ENCODE data around the gene CDHR3. TPM values are rescaled to one million over a fixed set of nuclear protein-coding genes. Genes with fewer than 3 reads are reported as not detected.

CDHR3 gene
- total and polyA plus RNA-seq, 4 donors, result 1.0 to 10.5 (median 1.8) TPM

DNA sequence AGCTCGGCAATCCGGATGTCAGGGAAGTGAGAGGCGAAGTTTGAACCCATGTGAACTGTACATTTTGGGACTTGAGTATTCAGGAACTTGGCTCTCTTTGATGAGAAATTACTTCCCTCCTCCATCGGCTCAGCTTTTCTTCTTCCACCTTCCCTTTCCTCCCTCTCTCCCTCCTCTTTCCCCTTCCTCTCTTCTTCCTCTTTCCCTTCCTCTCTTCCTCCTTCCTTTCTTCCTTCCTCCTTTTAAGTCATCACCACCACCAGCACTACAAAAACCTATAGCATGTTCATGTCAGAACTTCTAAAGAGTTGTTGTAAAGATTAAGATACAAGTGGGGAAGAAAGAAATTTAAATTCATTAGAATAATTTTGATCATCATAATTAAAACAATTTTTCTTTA is 31.9 kb upstream of the CDHR3 start:
- WGBS, result 80% methylated on average over 4 of the region's 4 CpGs
- no peaks in the 10 kb centered on the region for H3K9me3 ChIP-seq (ENCODE audit: control insufficient read depth in 4 of 4, low read length in 3 of 4)
- peaks cover 2 to 13% (median 10%) of the 10 kb centered on the region in 4 donors for H3K4me1 ChIP-seq (ENCODE audit: control insufficient read depth in 4 of 4, insufficient read depth in 4 of 4, low read length in 3 of 4)
- no peaks in the 10 kb centered on the region for H3K36me3 ChIP-seq (ENCODE audit: control insufficient read depth in 4 of 4, insufficient read depth in 3 of 4, low read depth in 1 of 4, low read length in 3 of 4)
- no peak overlapping the region for H3K27ac ChIP-seq (ENCODE audit: low read depth in 1 of 2, low read length in 2 of 2)
- H3K9ac ChIP-seq (ENCODE audit: low read depth in 1 of 2, low read length in 2 of 2), result no peak overlapping the region
- no peak overlapping the region for H3K4me3 ChIP-seq (ENCODE audit: low read depth in 1 of 3, low read length in 3 of 3)
- TF ChIP-seq RAD21 (IDR thresholded peaks at IDR 0.05), result no peak
- no peaks in the 10 kb centered on the region for H3K27me3 ChIP-seq (ENCODE audit: control insufficient read depth in 4 of 4, insufficient read depth in 4 of 4, low read length in 3 of 4)
- DNase-seq (ENCODE audit: low spot score), result no peak

DNA sequence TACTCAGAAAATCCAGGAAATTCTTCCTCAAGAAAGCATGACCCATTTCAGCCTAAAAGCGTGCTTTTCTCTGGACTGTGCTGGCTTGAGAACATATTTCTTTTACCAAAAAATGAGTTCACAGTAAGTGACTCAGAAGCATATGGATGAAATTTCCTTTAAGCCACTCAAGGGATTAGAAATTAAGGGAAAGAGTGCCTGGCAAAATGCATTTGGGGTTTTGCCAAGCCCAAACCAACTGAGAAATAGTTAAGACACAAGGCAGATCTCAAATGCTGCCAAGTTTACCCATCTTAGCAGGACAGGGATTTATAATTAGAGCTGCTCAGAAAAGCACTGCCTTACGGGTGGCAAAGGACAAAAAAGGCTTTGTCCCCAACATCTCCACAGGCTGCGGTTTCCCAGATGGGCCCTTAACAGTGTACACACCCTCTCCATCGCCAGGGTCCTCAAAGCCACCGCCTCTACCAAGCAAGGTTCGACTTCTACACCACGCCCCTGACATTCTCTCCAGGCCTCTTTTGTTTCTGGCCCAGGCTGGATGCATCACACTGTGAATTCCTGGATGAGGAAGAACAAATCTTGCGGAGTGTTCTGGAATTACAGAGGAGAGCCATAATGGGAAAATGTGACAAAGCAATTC is 30.1 kb upstream of the CDHR3 start:
- 90% methylated on average over 8 of the region's 8 CpGs for WGBS
- H3K27ac ChIP-seq (ENCODE audit: low read depth in 1 of 2, low read length in 2 of 2), result no peak overlapping the region
- no peaks in the 10 kb centered on the region for H3K36me3 ChIP-seq (ENCODE audit: control insufficient read depth in 4 of 4, insufficient read depth in 3 of 4, low read depth in 1 of 4, low read length in 3 of 4)
- H3K9me3 ChIP-seq (ENCODE audit: control insufficient read depth in 4 of 4, low read length in 3 of 4), result no peaks in the 10 kb centered on the region
- TF ChIP-seq JUND (IDR thresholded peaks at IDR 0.05), result no peak
- no peak for TF ChIP-seq HNF4A (conservative IDR thresholded peaks at IDR 0.05)
- TF ChIP-seq, protein P1, sequence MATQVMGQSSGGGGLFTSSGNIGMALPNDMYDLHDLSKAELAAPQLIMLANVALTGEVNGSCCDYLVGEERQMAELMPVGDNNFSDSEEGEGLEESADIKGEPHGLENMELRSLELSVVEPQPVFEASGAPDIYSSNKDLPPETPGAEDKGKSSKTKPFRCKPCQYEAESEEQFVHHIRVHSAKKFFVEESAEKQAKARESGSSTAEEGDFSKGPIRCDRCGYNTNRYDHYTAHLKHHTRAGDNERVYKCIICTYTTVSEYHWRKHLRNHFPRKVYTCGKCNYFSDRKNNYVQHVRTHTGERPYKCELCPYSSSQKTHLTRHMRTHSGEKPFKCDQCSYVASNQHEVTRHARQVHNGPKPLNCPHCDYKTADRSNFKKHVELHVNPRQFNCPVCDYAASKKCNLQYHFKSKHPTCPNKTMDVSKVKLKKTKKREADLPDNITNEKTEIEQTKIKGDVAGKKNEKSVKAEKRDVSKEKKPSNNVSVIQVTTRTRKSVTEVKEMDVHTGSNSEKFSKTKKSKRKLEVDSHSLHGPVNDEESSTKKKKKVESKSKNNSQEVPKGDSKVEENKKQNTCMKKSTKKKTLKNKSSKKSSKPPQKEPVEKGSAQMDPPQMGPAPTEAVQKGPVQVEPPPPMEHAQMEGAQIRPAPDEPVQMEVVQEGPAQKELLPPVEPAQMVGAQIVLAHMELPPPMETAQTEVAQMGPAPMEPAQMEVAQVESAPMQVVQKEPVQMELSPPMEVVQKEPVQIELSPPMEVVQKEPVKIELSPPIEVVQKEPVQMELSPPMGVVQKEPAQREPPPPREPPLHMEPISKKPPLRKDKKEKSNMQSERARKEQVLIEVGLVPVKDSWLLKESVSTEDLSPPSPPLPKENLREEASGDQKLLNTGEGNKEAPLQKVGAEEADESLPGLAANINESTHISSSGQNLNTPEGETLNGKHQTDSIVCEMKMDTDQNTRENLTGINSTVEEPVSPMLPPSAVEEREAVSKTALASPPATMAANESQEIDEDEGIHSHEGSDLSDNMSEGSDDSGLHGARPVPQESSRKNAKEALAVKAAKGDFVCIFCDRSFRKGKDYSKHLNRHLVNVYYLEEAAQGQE (IDR thresholded peaks at IDR 0.05), result no peak
- TF ChIP-seq EGR1 (IDR thresholded peaks at IDR 0.05; ENCODE audit: low read depth in 2 of 2), result no peak
- TF ChIP-seq, protein P2, sequence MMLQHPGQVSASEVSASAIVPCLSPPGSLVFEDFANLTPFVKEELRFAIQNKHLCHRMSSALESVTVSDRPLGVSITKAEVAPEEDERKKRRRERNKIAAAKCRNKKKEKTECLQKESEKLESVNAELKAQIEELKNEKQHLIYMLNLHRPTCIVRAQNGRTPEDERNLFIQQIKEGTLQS (IDR thresholded peaks at IDR 0.05), result no peak
- no peak for TF ChIP-seq NR2F2 (IDR thresholded peaks at IDR 0.05)
- H3K9ac ChIP-seq (ENCODE audit: low read depth in 1 of 2, low read length in 2 of 2), result no peak overlapping the region
- peaks cover 2 to 13% (median 10%) of the 10 kb centered on the region in 4 donors for H3K4me1 ChIP-seq (ENCODE audit: control insufficient read depth in 4 of 4, insufficient read depth in 4 of 4, low read length in 3 of 4)
- H3K4me3 ChIP-seq (ENCODE audit: low read depth in 1 of 3, low read length in 3 of 3), result no peak overlapping the region
- H3K27me3 ChIP-seq (ENCODE audit: control insufficient read depth in 4 of 4, insufficient read depth in 4 of 4, low read length in 3 of 4), result no peaks in the 10 kb centered on the region
- DNase-seq (ENCODE audit: low spot score), result no peak

DNA sequence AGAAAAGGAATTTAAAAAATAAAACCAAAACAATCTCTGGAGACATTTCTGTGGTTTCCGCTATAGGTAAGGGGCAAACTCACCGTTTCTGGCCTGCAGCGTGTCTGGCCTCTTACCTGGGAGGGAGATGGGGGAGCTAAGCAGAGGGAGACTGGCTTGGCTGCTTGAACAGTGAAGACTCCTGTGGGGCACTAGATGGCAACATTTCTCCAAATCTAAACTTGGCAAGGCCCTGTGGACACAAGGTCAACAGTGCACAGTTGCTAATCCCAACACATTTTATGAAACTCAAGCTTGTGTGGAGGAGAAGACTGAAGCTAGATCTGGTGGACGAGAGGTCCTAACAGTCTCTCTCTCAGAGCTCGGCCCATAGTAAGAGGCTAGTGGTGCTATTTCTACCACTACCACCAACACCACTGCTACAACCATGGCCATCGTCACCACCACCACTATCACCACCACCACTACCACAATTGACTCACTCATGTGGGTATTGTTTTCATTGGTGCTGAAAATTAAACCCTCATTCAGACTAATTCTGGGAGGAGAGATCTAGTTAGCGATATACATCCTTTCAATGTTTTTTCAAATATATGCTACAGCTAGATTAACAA is 28.4 kb upstream of the CDHR3 start:
- 69% methylated on average over 7 of the region's 7 CpGs for WGBS
- Histone ChIP-seq H3K27me3 (ENCODE audit: control insufficient read depth in 4 of 4, insufficient read depth in 4 of 4, low read length in 3 of 4) (no peaks in the 10 kb centered on the region), H3K4me1 (ENCODE audit: control insufficient read depth in 4 of 4, insufficient read depth in 4 of 4, low read length in 3 of 4) (peaks cover 2 to 13% (median 10%) of the 10 kb centered on the region in 4 donors), H3K9ac (ENCODE audit: low read depth in 1 of 2, low read length in 2 of 2) (peak overlapping the region in 1 of 2 donors; percentile 19), H3K9me3 (ENCODE audit: control insufficient read depth in 4 of 4, low read length in 3 of 4) (no peaks in the 10 kb centered on the region), H3K27ac (ENCODE audit: low read depth in 1 of 2, low read length in 2 of 2) (peak overlapping the region in 1 of 2 donors; percentile 63), H3K4me3 (ENCODE audit: low read depth in 1 of 3, low read length in 3 of 3) (no peak overlapping the region), H3K36me3 (ENCODE audit: control insufficient read depth in 4 of 4, insufficient read depth in 3 of 4, low read depth in 1 of 4, low read length in 3 of 4) (no peaks in the 10 kb centered on the region)
- TF ChIP-seq SP1 (IDR thresholded peaks at IDR 0.05) (peak; percentile 52), RAD21 (IDR thresholded peaks at IDR 0.05) (peak; percentile 87 to 92), RXRA (IDR thresholded peaks at IDR 0.05) (peak; percentile 43 to 58), YY1 (IDR thresholded peaks at IDR 0.05) (no peak), GABPA (IDR thresholded peaks at IDR 0.05 in 1 of 2, conservative IDR thresholded peaks at IDR 0.05 in 1 of 2) (no peak), TAF1 (conservative IDR thresholded peaks at IDR 0.05) (no peak), HNF4A (conservative IDR thresholded peaks at IDR 0.05) (peak; percentile 68 to 78), FOXA2 (IDR thresholded peaks at IDR 0.05) (peak; percentile 91), HNF4G (IDR thresholded peaks at IDR 0.05) (no peak), FOXA1 (IDR thresholded peaks at IDR 0.05) (no peak), NR2F2 (IDR thresholded peaks at IDR 0.05) (peak; percentile 65)
- TF ChIP-seq, protein P3, sequence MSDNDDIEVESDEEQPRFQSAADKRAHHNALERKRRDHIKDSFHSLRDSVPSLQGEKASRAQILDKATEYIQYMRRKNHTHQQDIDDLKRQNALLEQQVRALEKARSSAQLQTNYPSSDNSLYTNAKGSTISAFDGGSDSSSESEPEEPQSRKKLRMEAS (IDR thresholded peaks at IDR 0.05), result no peak
- TF ChIP-seq, protein P4, sequence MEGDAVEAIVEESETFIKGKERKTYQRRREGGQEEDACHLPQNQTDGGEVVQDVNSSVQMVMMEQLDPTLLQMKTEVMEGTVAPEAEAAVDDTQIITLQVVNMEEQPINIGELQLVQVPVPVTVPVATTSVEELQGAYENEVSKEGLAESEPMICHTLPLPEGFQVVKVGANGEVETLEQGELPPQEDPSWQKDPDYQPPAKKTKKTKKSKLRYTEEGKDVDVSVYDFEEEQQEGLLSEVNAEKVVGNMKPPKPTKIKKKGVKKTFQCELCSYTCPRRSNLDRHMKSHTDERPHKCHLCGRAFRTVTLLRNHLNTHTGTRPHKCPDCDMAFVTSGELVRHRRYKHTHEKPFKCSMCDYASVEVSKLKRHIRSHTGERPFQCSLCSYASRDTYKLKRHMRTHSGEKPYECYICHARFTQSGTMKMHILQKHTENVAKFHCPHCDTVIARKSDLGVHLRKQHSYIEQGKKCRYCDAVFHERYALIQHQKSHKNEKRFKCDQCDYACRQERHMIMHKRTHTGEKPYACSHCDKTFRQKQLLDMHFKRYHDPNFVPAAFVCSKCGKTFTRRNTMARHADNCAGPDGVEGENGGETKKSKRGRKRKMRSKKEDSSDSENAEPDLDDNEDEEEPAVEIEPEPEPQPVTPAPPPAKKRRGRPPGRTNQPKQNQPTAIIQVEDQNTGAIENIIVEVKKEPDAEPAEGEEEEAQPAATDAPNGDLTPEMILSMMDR (IDR thresholded peaks at IDR 0.05; ENCODE audit: low read depth, low read length, missing input control), result peak; percentile 63
- TF ChIP-seq, protein P2 (IDR thresholded peaks at IDR 0.05), result no peak
- TF ChIP-seq, protein P1 (IDR thresholded peaks at IDR 0.05), result no peak
- no peak for DNase-seq (ENCODE audit: low spot score)

Data from liver (tissue), 9 donors.